ENCODE results near the gene ANKS3. TPM values are rescaled to one million over a fixed set of nuclear protein-coding genes. Genes with fewer than 3 reads are reported as not detected.

Gene ANKS3
- total RNA-seq, 1 experiment from 2014 or later, result 32.8 TPM

DNA sequence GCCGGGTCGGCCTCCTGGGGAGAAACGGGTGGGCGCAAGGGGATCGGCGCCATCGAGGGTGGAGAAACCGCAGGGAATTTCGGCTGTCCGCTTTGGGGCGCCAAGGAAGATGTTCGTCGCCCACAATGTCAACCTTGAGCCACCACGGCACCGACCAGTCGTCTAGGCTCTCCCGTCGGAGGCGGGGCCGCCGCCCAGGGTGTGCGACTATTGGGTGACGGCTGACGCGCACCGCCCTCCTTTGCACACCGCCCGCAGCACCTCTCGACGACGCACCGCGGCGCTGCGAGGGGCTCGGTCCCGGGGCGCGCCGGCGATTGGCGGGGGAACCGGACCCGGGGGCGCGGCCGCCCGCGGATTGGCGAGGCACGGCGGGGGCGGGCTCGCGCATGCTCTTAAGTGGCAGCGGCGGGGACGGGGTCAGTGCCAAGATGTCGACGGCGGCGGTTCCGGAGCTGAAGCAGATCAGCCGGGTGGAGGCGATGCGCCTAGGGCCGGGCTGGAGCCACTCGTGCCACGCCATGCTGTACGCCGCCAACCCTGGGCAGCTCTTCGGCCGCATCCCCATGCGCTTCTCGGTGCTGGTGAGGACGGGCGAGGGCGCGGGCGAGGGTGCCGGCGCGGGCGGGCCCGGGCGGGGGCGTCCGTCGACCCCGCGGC lies 40.6 kb downstream of the ANKS3 start, which contains the start of gene NUDT16L1:
TSS of gene NUDT16L1 (plus strand) at position 267 of the 660 bp plus-strand sequence. CDS start at position 432, 165 bp downstream.
- Histone ChIP-seq H3K79me2 (ENCODE audit: low read depth) (peaks cover 3% of the 10 kb centered on the region; the same call in 1 of the 2 replicates), H3K4me3 (peak within 1 kb of the TSS; percentile 90), H3K27me3 (ENCODE audit: insufficient read depth, low read depth) (no peaks in the 10 kb centered on the region), H3K9me3 (ENCODE audit: insufficient read depth, low read depth) (no peaks in the 10 kb centered on the region), H3K36me3 (ENCODE audit: low read depth) (no peaks in the 10 kb centered on the region), H3K27ac (0 out of 2 replicates have a peak within 1 kb of the TSS, but pooled peaks have one; percentile 16), H3K4me2 (peak within 1 kb of the TSS; percentile 78), H3F3A (ENCODE audit: insufficient read depth, low read depth) (peaks cover 4% of the 10 kb centered on the region; the same call in 1 of the 2 replicates), H3K4me1 (replicated peaks; ENCODE audit: insufficient read depth) (peaks cover 10% of the 10 kb centered on the region; the same call in 1 of the 2 replicates), H3K9me2 (ENCODE audit: insufficient read depth) (no peaks in the 10 kb centered on the region), H4K20me1 (ENCODE audit: insufficient read depth) (peaks cover 3% of the 10 kb centered on the region; the same call in 1 of the 2 replicates), H2AFZ (peak within 1 kb of the TSS; percentile 69)
- ChIA-PET POLR2A (ENCODE audit: unreplicated experiment) (interaction anchor here (0.5 to 0.6 kb wide), 2 partner anchors 92 to 243 kb away, joined by 3 to 14 read pairs; no protein-coding TSS in a partner anchor), CTCF (no interaction called here)
- intact Hi-C loops (cut with micrococcal nuclease; ENCODE audit: unreplicated experiment), result no loop called here
- BruUV-seq (replicated peaks), result no TSS peak
- no peak for TF ChIP-seq EZH2 (IDR thresholded peaks at IDR 0.05; ENCODE audit: low read depth)
- TF ChIP-seq, protein P1, sequence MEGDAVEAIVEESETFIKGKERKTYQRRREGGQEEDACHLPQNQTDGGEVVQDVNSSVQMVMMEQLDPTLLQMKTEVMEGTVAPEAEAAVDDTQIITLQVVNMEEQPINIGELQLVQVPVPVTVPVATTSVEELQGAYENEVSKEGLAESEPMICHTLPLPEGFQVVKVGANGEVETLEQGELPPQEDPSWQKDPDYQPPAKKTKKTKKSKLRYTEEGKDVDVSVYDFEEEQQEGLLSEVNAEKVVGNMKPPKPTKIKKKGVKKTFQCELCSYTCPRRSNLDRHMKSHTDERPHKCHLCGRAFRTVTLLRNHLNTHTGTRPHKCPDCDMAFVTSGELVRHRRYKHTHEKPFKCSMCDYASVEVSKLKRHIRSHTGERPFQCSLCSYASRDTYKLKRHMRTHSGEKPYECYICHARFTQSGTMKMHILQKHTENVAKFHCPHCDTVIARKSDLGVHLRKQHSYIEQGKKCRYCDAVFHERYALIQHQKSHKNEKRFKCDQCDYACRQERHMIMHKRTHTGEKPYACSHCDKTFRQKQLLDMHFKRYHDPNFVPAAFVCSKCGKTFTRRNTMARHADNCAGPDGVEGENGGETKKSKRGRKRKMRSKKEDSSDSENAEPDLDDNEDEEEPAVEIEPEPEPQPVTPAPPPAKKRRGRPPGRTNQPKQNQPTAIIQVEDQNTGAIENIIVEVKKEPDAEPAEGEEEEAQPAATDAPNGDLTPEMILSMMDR (conservative IDR thresholded peaks at IDR 0.05), result no peak; the same call in 1 of the 2 replicates
- DNase-seq, result peak; percentile 84 to 99

- peaks cover 3% of the 10 kb centered on the region; the same call in 1 of the 2 replicates for H4K20me1 ChIP-seq (ENCODE audit: insufficient read depth)
- no peaks in the 10 kb centered on the region for H3K9me3 ChIP-seq (ENCODE audit: insufficient read depth, low read depth)
- H3K4me3 ChIP-seq, result peak overlapping the region; percentile 90; the same call in 1 of the 2 replicates
- BruUV-seq (replicated peaks), result TSS peak; percentile 38
- H3K79me2 ChIP-seq (ENCODE audit: low read depth), result peaks cover 3% of the 10 kb centered on the region; the same call in 1 of the 2 replicates
- H3K27me3 ChIP-seq (ENCODE audit: insufficient read depth, low read depth), result no peaks in the 10 kb centered on the region
- peak overlapping the region; percentile 61; the same call in 1 of the 2 replicates for H2AFZ ChIP-seq
- H3K27ac ChIP-seq, result no peak overlapping the region
- DNase-seq, result no peak
- intact Hi-C loops (cut with micrococcal nuclease; ENCODE audit: unreplicated experiment), result no loop called here
- H3K36me3 ChIP-seq (ENCODE audit: low read depth), result no peaks in the 10 kb centered on the region
- TF ChIP-seq EZH2 (IDR thresholded peaks at IDR 0.05; ENCODE audit: low read depth), result no peak
- TF ChIP-seq, protein P1 (conservative IDR thresholded peaks at IDR 0.05), result no peak
- CTCF ChIA-PET, result no interaction called here
- peak overlapping the region; percentile 69 for H3K4me2 ChIP-seq
- peaks cover 10% of the 10 kb centered on the region; the same call in 1 of the 2 replicates for H3K4me1 ChIP-seq (replicated peaks; ENCODE audit: insufficient read depth)
- POLR2A ChIA-PET (ENCODE audit: unreplicated experiment), result interaction anchor here (0.5 to 0.7 kb wide), 2 partner anchors 76 to 244 kb away, joined by 3 read pairs; no protein-coding TSS in a partner anchor
- H3F3A ChIP-seq (ENCODE audit: insufficient read depth, low read depth), result peaks cover 4% of the 10 kb centered on the region; the same call in 1 of the 2 replicates
- H3K9me2 ChIP-seq (ENCODE audit: insufficient read depth), result no peaks in the 10 kb centered on the region
These were observed 41.4 kb downstream of the ANKS3 start for GRCh38 chr16:4692460-4693295.
